NCI-H1417 (cell line): ENCODE measurements around the gene CACNA1D.
"Not testable (repeated sequence)": the region's sequence is repeated elsewhere in the genome, so short reads cannot be mapped to it uniquely, and the experiment has no call there.

ENCODE experiments used
- DNase-seq, 3 experiments: peaks; one replicate each; lab custom pipeline; 2025; lab: John Stamatoyannopoulos, UW

Gene CACNA1D

GRCh38 chr3:53526704-53527055 is 32.3 kb downstream of the CACNA1D start:
- no peak for DNase-seq

GRCh38 chr3:53530205-53530604 is 35.8 kb downstream of the CACNA1D start:
- no peak for DNase-seq

GRCh38 chr3:53531749-53532148 is 37.3 kb downstream of the CACNA1D start:
- DNase-seq, result peak; percentile 0 to 79 (median 47)

GRCh38 chr3:53533472-53533871 is 39.1 kb downstream of the CACNA1D start:
- DNase-seq, result no peak

- no peak for DNase-seq
Measured at GRCh38 chr3:53534216-53534615, 39.8 kb downstream of the CACNA1D start.

GRCh38 chr3:53534676-53535400 is 40.4 kb downstream of the CACNA1D start:
- DNase-seq, result peak in 1 of 3 experiments; percentile 3

GRCh38 chr3:53536282-53536681 is 41.9 kb downstream of the CACNA1D start:
- DNase-seq, result no peak

- DNase-seq, result no peak
Measured at GRCh38 chr3:53544357-53544756, 49.9 kb downstream of the CACNA1D start.

GRCh38 chr3:53545310-53545995 is 51.0 kb downstream of the CACNA1D start:
- DNase-seq, result peak in 1 of 3 experiments; percentile 1

GRCh38 chr3:53545996-53546359 is 51.6 kb downstream of the CACNA1D start:
- DNase-seq, result no peak

- no peak for DNase-seq
Measured at GRCh38 chr3:53547327-53547726, 52.9 kb downstream of the CACNA1D start.

- no peak for DNase-seq
Measured at GRCh38 chr3:53550005-53550620, 55.7 kb downstream of the CACNA1D start.

- DNase-seq, result no peak
Measured at GRCh38 chr3:53551324-53551723, 56.9 kb downstream of the CACNA1D start.

- no peak for DNase-seq
Measured at GRCh38 chr3:53552730-53553129, 58.3 kb downstream of the CACNA1D start.

- no peak for DNase-seq
Measured at GRCh38 chr3:53553200-53553599, 58.8 kb downstream of the CACNA1D start.

GRCh38 chr3:53554559-53555067 is 60.2 kb downstream of the CACNA1D start:
- no peak for DNase-seq

- DNase-seq, result no peak
Measured at GRCh38 chr3:53555068-53555588, 60.7 kb downstream of the CACNA1D start.

- DNase-seq, result no peak
Measured at GRCh38 chr3:53566461-53567145, 72.2 kb downstream of the CACNA1D start.

- no peak for DNase-seq
Measured at GRCh38 chr3:53570081-53570480, 75.7 kb downstream of the CACNA1D start.

GRCh38 chr3:53570709-53571108 is 76.3 kb downstream of the CACNA1D start:
- no peak for DNase-seq

- no peak for DNase-seq
Measured at GRCh38 chr3:53571264-53571663, 76.9 kb downstream of the CACNA1D start.

- not testable (repeated sequence) for DNase-seq
Measured at GRCh38 chr3:53572184-53572583, 77.8 kb downstream of the CACNA1D start.
